Thoracic aorta endothelial cell (primary cell): ENCODE measurements around the gene PGPEP1. TPM values are rescaled to one million over a fixed set of nuclear protein-coding genes. Genes with fewer than 3 reads are reported as not detected.

Experiments
- small RNA-seq: library from RNA; depleted of rRNA; stranded (forward); fragments of <200 nt; gene quantifications from one replicate; pipeline ENCODE3, GENCODE V24; 2012
- total RNA-seq: library from RNA; depleted of rRNA; stranded (reverse); fragments of >200 nt; gene quantifications from 2 replicates; pipeline ENCODE4 v1.2.3, GENCODE V29; 2012

The PGPEP1 gene
- total RNA-seq, result 18.5 and 22.5 TPM in 2 replicates

DNA sequence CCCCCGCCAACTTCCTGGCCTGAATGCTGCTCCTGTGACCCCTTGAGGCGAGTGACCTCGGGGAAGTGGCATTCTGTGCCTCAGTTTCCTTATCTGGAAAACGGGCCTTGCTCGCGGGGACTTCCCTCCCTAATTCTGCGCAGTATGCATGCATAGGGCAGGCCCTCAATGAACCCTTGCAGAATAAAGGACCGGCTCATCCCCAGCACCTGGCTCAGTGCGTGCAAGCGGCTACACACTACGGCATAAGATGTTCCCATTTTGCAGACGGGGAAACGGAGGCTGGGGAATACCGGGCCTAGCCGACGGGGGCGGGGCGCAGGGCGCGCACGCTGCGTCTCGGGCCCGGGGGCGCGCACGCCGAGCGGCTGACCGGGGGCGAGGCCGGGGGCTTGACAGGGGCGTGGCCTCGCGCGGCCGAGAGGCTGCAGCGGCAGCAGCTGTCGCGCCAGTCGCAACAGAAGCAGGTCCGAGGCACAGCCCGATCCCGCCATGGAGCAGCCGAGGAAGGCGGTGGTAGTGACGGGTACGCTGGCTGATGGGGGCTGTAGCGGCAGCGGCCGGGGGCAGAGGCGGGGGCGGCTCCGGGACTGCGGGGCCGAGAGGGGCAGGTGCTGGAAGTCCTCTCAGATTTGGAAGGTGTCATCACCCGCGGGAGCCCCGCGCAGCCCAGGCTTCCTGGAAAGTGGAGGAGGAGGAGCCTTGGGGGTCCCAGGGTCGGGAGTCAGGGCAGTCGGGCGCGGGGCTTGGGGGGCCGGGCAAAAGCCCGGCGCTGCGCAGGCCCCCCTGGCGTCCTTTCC lies at the start of gene PGPEP1:
PGPEP1 (plus strand) TSS at position 409 of the 800 bp plus-strand sequence; CDS start at position 493, 84 bp downstream.

DNA sequence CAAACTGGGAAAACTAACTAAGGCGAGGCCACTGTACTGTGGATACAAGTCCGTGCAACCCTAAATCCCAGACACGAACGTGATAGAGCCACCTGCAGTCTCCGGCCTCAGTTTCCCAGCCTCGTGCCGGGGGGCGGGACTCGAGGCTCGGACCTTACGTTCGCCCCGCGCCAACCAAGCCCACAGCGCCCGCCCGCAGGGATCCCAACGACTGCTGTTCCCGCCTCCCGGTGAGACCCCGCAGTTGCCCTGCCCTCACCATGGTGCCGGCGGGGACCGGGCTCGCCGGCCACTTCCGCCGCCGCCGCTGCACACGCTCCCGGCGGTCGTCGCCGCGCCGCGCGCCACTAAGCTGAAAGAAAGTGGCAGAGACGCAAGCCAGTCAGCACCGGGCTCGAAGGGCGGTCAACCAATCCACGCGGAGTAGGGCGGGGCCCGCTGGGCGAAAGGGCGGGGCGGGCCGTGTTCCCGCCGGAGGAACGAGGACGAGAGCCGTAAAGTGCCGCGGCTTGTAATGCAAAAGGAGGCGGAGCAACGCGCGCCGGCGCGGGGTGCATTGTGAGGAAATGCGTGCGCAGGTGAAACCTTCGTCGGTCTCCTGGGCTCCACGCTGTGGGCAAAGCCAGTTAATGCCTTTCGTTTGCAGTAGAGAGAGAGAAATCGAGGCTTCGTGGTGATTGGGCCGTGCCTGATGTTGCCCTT lies 17.5 kb upstream of the PGPEP1 start, which contains the start of gene LSM4:
LSM4 (minus strand) TSS at position 318 of the 702 bp plus-strand sequence; CDS start at position 262, 56 bp downstream.

GRCh38 chr19:18385675-18386542 lies 45.5 kb downstream of the PGPEP1 start, which contains the start of gene GDF15:
TSS of gene GDF15 (plus strand) at chr19:18386158. CDS start at chr19:18386190, 32 bp downstream.

GRCh38 chr19:18397242-18398202 lies 57.1 kb downstream of the PGPEP1 start, which contains the start of gene LRRC25:
TSS of gene LRRC25 (minus strand) at chr19:18397622. CDS start at chr19:18396963, 659 bp downstream.

DNA sequence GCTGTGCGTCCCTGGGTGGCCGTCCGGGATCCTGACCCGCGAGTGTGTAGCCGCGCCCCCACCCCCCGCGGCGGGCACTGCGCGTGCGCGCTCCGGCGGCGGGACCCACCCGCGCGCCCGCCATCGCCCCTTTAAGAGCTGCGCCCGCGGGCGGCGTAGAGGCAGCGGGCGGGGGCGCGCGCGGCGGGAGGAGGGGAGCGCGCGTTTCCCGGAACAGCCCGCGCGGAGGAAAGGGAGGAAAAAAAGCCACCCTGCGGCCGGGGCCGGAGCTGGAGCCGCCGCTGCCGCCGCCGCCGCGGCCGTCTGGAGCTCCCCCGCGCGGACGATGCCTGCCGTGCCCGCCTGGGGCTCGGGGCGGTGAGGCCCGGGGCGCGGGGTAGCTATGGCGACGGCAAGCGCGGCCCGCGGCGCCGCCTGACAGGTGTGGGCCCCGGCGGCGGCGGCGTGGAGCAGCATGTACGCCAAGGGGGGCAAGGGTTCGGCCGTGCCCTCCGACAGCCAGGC lies 78.8 kb downstream of the PGPEP1 start, which contains the start of gene SSBP4:
SSBP4 (plus strand) TSS at position 204 of the 504 bp plus-strand sequence; CDS start at position 455, 251 bp downstream.

Small RNAs within 50 kb of the gene (small RNA-seq; reads per million reads assigned to genes)
- gene MIR3189 (3.9 reads per million, percentile 74 among the genes with 10 or more reads in this experiment), gene RN7SL513P (not detected)

Other genes starting within 250 kb of the PGPEP1 start
- gene MAST3, start 242.8 kb upstream of the PGPEP1 start, total RNA-seq, result 1.2 and 1.4 TPM in 2 replicates
- 6.8 and 7.5 TPM in 2 replicates for gene PIK3R2, start 187.4 kb upstream of the PGPEP1 start, total RNA-seq
- 0.93 and 1.5 TPM in 2 replicates for gene IFI30, start 166.8 kb upstream of the PGPEP1 start, total RNA-seq
- gene MPV17L2, start 147.4 kb upstream of the PGPEP1 start, total RNA-seq, result 11.0 and 11.7 TPM in 2 replicates
- gene RAB3A, start 136.6 kb upstream of the PGPEP1 start, total RNA-seq, result 0.27 and 0.65 TPM in 2 replicates
- 0.13 and 0.57 TPM in 2 replicates for gene PDE4C, start 114.2 kb upstream of the PGPEP1 start, total RNA-seq
- 0.22 and 0.40 TPM in 2 replicates for gene IQCN, start 66.1 kb upstream of the PGPEP1 start, total RNA-seq
- 43.2 and 44.9 TPM in 2 replicates for gene JUND, start 59.0 kb upstream of the PGPEP1 start, total RNA-seq
- 115 and 138 TPM in 2 replicates for gene LSM4, start 17.5 kb upstream of the PGPEP1 start, total RNA-seq
- gene GDF15, start 45.6 kb downstream of the PGPEP1 start, total RNA-seq, result 103 and 114 TPM in 2 replicates
- gene LRRC25, start 57.0 kb downstream of the PGPEP1 start, total RNA-seq, result not detected in 2 replicates
- gene SSBP4, start 78.8 kb downstream of the PGPEP1 start, total RNA-seq, result 82.0 and 110 TPM in 2 replicates
- gene ISYNA1, start 97.5 kb downstream of the PGPEP1 start, total RNA-seq, result 24.1 and 24.6 TPM in 2 replicates
- gene ELL, start 181.5 kb downstream of the PGPEP1 start, total RNA-seq, result 10.6 and 16.2 TPM in 2 replicates
- gene FKBP8, start 203.0 kb downstream of the PGPEP1 start, total RNA-seq, result 115 and 131 TPM in 2 replicates
- gene KXD1, start 217.3 kb downstream of the PGPEP1 start, total RNA-seq, result 88.6 and 99.8 TPM in 2 replicates
- 567 and 715 TPM in 2 replicates for gene UBA52, start 231.3 kb downstream of the PGPEP1 start, total RNA-seq
- gene REX1BD, start 248.2 kb downstream of the PGPEP1 start, total RNA-seq, result 43.6 and 49.3 TPM in 2 replicates